ENCODE measurements around the gene MED13.

DNA sequence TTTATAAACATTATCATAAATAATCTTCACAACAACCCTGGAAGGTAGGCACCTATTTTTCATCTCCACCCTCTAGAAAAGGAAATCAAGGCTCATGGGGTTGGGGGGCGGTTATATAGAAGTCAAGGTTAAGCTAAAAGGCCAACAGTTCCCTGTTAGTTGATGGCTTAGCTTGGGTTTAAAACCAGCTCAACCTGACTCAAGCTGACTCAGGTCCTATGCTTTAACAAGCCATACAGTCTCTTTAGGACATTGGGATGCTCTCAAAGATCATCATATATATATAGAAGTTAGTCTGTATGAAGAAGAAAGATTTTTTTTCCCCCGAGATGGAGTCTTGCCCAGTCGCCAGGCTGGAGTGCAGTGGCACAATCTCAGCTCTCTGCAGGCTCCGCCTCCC, 44.8 kb upstream of the MED13 start:
- TF ChIP-seq CTCF (IDR thresholded peaks at IDR 0.05) (no peak), RCOR1 (IDR thresholded peaks at IDR 0.05; ENCODE audit: low read length) (no peak)
- TF ChIP-seq, protein P1, sequence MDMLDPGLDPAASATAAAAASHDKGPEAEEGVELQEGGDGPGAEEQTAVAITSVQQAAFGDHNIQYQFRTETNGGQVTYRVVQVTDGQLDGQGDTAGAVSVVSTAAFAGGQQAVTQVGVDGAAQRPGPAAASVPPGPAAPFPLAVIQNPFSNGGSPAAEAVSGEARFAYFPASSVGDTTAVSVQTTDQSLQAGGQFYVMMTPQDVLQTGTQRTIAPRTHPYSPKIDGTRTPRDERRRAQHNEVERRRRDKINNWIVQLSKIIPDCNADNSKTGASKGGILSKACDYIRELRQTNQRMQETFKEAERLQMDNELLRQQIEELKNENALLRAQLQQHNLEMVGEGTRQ (IDR thresholded peaks at IDR 0.05; ENCODE audit: borderline replicate concordance, low read depth, low read length): no peak

Measured in SK-N-SH (cell line).